ENCODE results near the gene CCRL2. TPM values are rescaled to one million over a fixed set of nuclear protein-coding genes. Genes with fewer than 3 reads are reported as not detected.
"Not testable (repeated sequence)": the region's sequence is repeated elsewhere in the genome, so short reads cannot be mapped to it uniquely, and the experiment has no call there.

The CCRL2 gene
- total RNA-seq, 2 donors from 2014 or later: 0.41 to 4.4 TPM

DNA sequence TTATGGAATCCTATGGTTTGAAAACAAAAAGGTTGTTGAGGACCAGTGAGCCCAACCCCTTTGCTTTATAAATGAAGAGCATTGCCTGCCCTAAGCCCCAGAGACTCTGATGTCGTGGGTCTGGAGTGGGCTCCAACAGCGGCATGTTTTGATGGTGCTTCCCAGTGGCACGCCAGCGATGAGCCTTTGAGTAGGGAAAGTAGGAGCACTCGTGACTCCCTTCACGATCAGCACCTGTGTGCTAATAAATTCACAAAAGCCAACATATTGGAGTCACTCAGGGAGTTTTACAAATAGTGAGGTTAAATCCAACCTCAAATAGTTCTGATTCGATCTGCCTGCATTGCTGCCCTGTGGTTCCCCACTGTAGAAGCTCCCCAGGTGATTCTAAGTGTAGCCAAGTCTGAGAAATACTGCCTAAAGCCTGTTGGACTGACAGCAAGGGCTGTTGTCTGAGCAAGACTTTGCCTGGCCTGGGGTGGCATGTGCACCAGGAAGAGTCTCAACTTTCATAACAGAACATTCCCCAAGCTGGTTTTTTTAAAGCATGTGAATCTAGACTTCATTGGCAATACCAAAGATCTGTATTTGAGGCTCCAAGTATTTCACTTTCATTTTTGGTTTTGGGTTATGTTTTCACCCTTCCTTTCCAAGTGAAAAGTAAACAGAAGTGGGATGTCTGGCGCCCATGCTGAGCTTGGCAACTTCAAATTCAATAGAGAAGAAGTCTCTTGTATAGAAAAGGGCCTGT lies 26.4 kb upstream of the CCRL2 start:
- no peaks in the 10 kb centered on the region for H3K36me3 ChIP-seq
- H3K4me3 ChIP-seq: no peak overlapping the region
- ATAC-seq (ENCODE audit: insufficient number of reproducible peaks, low FRiP score, low read depth) (no peak), DNase-seq (ENCODE audit: low spot score) (no peak)
- H3K27ac ChIP-seq: no peak overlapping the region
- no peaks in the 10 kb centered on the region for H3K27me3 ChIP-seq (replicated peaks; ENCODE audit: insufficient read depth)
- peaks cover 5 to 7% of the 10 kb centered on the region in 2 donors for H3K4me1 ChIP-seq (ENCODE audit: control insufficient read depth in 1 of 2, low read depth in 2 of 2)
- TF ChIP-seq, protein P1, sequence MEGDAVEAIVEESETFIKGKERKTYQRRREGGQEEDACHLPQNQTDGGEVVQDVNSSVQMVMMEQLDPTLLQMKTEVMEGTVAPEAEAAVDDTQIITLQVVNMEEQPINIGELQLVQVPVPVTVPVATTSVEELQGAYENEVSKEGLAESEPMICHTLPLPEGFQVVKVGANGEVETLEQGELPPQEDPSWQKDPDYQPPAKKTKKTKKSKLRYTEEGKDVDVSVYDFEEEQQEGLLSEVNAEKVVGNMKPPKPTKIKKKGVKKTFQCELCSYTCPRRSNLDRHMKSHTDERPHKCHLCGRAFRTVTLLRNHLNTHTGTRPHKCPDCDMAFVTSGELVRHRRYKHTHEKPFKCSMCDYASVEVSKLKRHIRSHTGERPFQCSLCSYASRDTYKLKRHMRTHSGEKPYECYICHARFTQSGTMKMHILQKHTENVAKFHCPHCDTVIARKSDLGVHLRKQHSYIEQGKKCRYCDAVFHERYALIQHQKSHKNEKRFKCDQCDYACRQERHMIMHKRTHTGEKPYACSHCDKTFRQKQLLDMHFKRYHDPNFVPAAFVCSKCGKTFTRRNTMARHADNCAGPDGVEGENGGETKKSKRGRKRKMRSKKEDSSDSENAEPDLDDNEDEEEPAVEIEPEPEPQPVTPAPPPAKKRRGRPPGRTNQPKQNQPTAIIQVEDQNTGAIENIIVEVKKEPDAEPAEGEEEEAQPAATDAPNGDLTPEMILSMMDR (IDR thresholded peaks at IDR 0.05): no peak
- no peaks in the 10 kb centered on the region for H3K9me3 ChIP-seq

DNA sequence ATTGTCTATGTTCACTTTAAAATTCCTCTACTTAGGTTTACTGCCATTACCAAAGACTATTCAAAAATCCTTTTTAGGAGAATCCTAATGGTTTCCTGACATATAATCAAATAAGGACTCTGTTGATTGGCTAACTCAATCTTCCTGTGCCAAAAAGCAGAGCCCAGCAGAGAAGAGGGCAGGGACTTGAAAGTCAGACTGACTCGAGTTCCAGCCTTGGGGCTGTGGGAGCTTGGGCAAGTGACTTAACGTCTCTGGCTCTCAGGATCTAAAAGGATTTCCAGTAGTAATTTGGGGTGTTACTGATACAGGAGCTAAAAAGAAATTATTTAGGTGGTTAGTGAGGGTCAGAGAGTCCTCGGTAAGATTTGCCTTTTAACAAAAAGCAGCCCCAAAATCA lies 25.4 kb upstream of the CCRL2 start:
- Histone ChIP-seq H3K36me3 (no peaks in the 10 kb centered on the region), H3K9me3 (no peaks in the 10 kb centered on the region), H3K27me3 (replicated peaks; ENCODE audit: insufficient read depth) (no peaks in the 10 kb centered on the region), H3K4me3 (no peak overlapping the region), H3K4me1 (ENCODE audit: control insufficient read depth in 1 of 2, low read depth in 2 of 2) (peaks cover 5 to 7% of the 10 kb centered on the region in 2 donors), H3K27ac (no peak overlapping the region)
- DNase-seq (ENCODE audit: low spot score) (no peak), ATAC-seq (ENCODE audit: insufficient number of reproducible peaks, low FRiP score, low read depth) (no peak)
- TF ChIP-seq, protein P1 (IDR thresholded peaks at IDR 0.05): no peak

DNA sequence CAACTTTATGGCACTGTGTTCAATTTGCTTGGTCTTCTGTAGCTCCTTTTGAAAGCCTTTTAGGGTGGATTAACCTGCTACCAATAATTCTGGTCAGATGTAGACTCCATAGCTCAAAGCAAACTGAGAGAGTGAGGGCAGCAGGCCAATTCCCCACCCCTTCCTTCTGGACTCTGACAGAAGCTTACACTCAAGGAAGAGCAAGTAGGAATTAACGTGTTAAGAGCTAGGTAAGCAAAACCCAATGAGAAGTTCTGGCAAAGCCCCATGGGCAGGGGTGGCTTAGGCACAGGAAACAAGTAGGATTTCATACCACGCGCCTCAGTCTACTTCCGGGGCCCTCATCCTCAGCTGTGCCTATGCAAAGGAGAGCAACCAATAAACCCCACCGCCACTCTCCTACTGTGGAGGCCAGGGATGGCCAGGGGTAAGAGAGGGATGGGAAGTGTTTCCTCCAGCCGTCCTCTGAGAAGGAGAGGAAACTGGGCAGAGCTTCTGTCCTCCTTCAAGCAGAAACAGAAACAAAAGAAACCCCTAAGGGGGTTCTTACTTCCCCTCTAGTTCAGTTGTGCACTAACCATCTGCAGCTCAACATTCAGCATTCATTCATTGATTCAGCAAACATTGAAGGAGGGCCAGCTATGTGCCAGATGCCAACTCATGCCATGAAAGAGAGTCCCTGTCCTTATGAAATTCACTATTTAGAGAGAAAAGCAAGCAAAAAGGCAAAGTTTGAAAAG lies 23.7 kb upstream of the CCRL2 start:
- no peak overlapping the region for H3K4me3 ChIP-seq
- H3K27me3 ChIP-seq (replicated peaks; ENCODE audit: insufficient read depth): no peaks in the 10 kb centered on the region
- TF ChIP-seq, protein P1 (IDR thresholded peaks at IDR 0.05): no peak
- no peak for DNase-seq (ENCODE audit: low spot score)
- H3K27ac ChIP-seq: no peak overlapping the region
- H3K4me1 ChIP-seq (ENCODE audit: control insufficient read depth in 1 of 2, low read depth in 2 of 2): peaks cover 5 to 7% of the 10 kb centered on the region in 2 donors
- H3K9me3 ChIP-seq: no peaks in the 10 kb centered on the region
- no peaks in the 10 kb centered on the region for H3K36me3 ChIP-seq
- no peak for ATAC-seq (ENCODE audit: insufficient number of reproducible peaks, low FRiP score, low read depth)

DNA sequence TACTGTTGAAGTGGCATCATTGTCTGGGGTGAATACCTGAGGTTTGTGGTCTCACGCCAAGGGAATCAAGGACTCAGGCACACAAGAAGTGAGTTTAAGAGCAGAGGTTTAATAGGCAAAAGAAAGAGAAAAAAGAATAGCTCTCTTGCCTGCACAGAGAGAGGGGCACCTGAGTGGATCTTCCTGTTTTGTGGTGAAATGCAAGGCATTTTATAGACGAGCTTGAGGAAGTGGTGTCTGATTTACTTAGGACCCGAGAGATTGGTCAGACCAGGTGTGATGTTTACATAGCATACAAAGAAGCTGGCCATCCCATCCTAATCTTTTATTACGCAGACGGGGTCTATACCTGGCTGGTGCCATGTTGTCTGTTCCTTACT lies 23.1 kb upstream of the CCRL2 start:
- Histone ChIP-seq H3K36me3 (no peaks in the 10 kb centered on the region), H3K4me3 (no peak overlapping the region), H3K27ac (no peak overlapping the region), H3K9me3 (no peaks in the 10 kb centered on the region), H3K4me1 (ENCODE audit: control insufficient read depth in 1 of 2, low read depth in 2 of 2) (peaks cover 5 to 7% of the 10 kb centered on the region in 2 donors), H3K27me3 (replicated peaks; ENCODE audit: insufficient read depth) (no peaks in the 10 kb centered on the region)
- DNase-seq (ENCODE audit: low spot score) (no peak), ATAC-seq (ENCODE audit: insufficient number of reproducible peaks, low FRiP score, low read depth) (no peak)
- TF ChIP-seq, protein P1 (IDR thresholded peaks at IDR 0.05): no peak

DNA sequence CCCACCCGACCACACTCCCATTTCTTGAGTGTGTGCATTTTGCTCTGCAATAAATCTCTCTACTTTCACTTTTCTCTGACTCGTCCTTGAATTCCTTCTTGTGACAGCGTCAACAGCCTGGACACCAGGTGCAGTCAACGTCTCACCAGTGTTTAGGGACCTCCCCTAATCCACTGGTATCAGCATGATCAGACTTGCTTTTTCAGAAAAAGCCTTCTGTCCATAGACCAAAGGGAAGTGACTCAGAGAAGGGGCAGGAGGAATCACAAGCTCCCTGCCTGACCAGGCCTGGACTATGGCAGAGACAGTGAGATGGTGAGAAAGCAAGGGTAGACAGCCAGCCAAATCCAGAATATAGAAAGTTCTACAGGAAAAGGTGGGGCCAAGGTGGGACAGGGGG lies 20.9 kb upstream of the CCRL2 start:
- TF ChIP-seq, protein P1 (IDR thresholded peaks at IDR 0.05): no peak
- no peaks in the 10 kb centered on the region for H3K36me3 ChIP-seq
- DNase-seq (ENCODE audit: low spot score) (no peak), ATAC-seq (ENCODE audit: insufficient number of reproducible peaks, low FRiP score, low read depth) (no peak)
- no peaks in the 10 kb centered on the region for H3K4me1 ChIP-seq (ENCODE audit: control insufficient read depth in 1 of 2, low read depth in 2 of 2)
- H3K27ac ChIP-seq: no peak overlapping the region
- no peaks in the 10 kb centered on the region for H3K27me3 ChIP-seq (replicated peaks; ENCODE audit: insufficient read depth)
- no peak overlapping the region for H3K4me3 ChIP-seq
- H3K9me3 ChIP-seq: no peaks in the 10 kb centered on the region

DNA sequence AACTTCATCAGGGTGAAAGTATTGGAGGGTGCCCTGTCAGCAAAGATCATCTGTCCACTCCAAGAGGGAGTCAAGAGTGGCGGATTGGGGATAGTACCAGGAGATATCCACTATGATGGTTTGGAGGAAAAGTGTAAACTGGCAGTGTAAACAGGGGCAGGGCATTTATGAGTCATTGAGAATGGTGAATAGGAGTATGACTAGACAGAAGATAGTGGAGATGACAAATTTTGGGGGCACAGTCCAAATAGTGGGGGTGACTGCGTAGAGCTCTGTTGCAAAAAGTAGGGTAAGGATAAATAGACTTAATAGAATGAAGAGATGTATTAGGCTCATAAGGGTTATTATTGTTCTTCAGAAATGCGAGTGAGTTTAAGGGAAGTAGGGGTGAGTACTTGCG lies 18.2 kb upstream of the CCRL2 start:
- ATAC-seq (ENCODE audit: insufficient number of reproducible peaks, low FRiP score, low read depth); H3K36me3 ChIP-seq; H3K27me3 ChIP-seq (replicated peaks; ENCODE audit: insufficient read depth); H3K4me3 ChIP-seq; H3K9me3 ChIP-seq; H3K27ac ChIP-seq; DNase-seq (ENCODE audit: low spot score); H3K4me1 ChIP-seq (ENCODE audit: control insufficient read depth in 1 of 2, low read depth in 2 of 2): not testable (repeated sequence)

Data from thoracic aorta (tissue), 2 donors.